HEK293T (cell line): ENCODE data around the gene LONP2.

Experiments used
- ARNT ChIP-seq: fragments of 450-650 bp; IDR thresholded peaks from 2 replicates; pipeline ENCODE4 v1.6.1; 2017; ENCODE audit warnings: mild to moderate bottlenecking
- BHLHE40 ChIP-seq: fragments of 450-650 bp; IDR thresholded peaks from 2 replicates; pipeline ENCODE4 v1.6.1; 2016; ENCODE audit warnings: mild to moderate bottlenecking, moderate library complexity, borderline replicate concordance
- CTBP1 ChIP-seq: fragments of 450-650 bp; IDR thresholded peaks from 2 replicates; pipeline ENCODE4 v1.6.1; 2016; ENCODE audit warnings: borderline replicate concordance
- ELF4 ChIP-seq: fragments of 450-650 bp; IDR thresholded peaks from 2 replicates; pipeline ENCODE4 v1.6.1; 2017; ENCODE audit warnings: antibody characterized with exemption
- FOXA1 ChIP-seq: fragments of 450-650 bp; IDR thresholded peaks from 2 replicates; pipeline ENCODE4 v1.6.1; 2016; ENCODE audit warnings: mild to moderate bottlenecking
- FOXK2 ChIP-seq: fragments of 450-650 bp; IDR thresholded peaks from 2 replicates; pipeline ENCODE4 v1.6.1; 2016; ENCODE audit warnings: mild to moderate bottlenecking
- FOXM1 ChIP-seq: fragments of 450-650 bp; IDR thresholded peaks from 2 replicates; pipeline ENCODE4 v1.6.1; 2017; ENCODE audit warnings: mild to moderate bottlenecking, borderline replicate concordance
- HDGF ChIP-seq: fragments of 450-650 bp; IDR thresholded peaks from 2 replicates; pipeline ENCODE4 v1.6.1; 2017; ENCODE audit warnings: antibody characterized with exemption, borderline replicate concordance
- L3MBTL2 ChIP-seq: fragments of 450-650 bp; conservative IDR thresholded peaks from 2 replicates; pipeline ENCODE4 v1.6.1; 2016; ENCODE audit warnings: mild to moderate bottlenecking
- NFRKB ChIP-seq: fragments of 450-650 bp; IDR thresholded peaks from 2 replicates; pipeline ENCODE4 v1.6.1; 2016; ENCODE audit warnings: mild to moderate bottlenecking, moderate library complexity
- PKNOX1 ChIP-seq: fragments of 450-650 bp; IDR thresholded peaks from 2 replicates; pipeline ENCODE4 v1.6.1; 2016
- SP1 ChIP-seq: fragments of 450-650 bp; IDR thresholded peaks from 2 replicates; pipeline ENCODE4 v1.6.1; 2017
- SUZ12 ChIP-seq: fragments of 450-650 bp; IDR thresholded peaks from 2 replicates; pipeline ENCODE4 v1.6.1; 2016; ENCODE audit warnings: mild to moderate bottlenecking
- TARDBP ChIP-seq: fragments of 450-650 bp; IDR thresholded peaks from 2 replicates; pipeline ENCODE4 v1.6.1; 2016

DNA sequence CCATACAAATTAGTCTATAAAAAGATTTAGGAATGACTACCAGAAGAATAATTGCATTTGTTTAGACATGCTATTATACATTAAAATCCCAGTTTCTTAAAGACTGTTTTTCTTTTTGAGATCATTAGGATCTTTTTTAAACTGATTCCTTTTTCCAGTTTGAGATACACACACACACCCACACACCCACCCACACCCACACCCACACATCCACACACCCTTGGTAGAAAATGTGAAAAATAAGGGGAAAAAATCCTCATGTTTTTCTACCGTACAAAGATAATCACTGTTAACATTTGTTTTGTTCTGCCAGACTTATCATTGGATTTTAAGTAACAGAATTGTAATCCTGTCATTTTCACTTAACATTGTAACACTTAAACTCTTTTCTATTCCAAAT is 30.4 kb downstream of the LONP2 start:
- TF ChIP-seq FOXA1 (no peak), BHLHE40 (no peak), ARNT (no peak), FOXM1 (no peak), SUZ12 (no peak), CTBP1 (no peak), SP1 (no peak), TARDBP (no peak), FOXK2 (no peak), ELF4 (no peak), L3MBTL2 (no peak), NFRKB (no peak), PKNOX1 (no peak), HDGF (no peak)
